ENCODE data around the gene CLEC1A.
"Not testable (repeated sequence)": the region's sequence is repeated elsewhere in the genome, so short reads cannot be mapped to it uniquely, and the experiment has no call there.

Gene CLEC1A

DNA sequence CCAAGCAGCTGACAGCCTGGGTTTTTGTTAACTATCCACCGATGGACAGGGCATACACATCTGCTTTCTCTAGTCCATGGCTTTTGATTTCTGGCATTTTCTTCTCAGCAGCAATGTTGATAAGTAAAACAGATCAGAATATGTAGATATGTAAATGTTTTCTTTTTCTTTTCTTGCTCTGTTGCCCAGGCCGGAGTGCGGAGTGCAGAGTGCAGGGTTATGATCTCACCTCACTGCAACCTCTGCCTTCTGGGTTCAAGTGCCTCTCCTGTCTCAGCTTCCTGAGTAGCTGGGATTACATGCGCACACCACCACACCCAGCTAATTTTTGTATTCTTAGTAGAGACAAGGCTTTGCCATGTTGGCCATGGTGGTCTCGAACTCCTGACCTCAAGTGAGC lies 40.4 kb downstream of the CLEC1A start:
- in situ Hi-C loops (cut with MboI; ENCODE audit: low sequenced_read_pairs), result no loop called here

DNA sequence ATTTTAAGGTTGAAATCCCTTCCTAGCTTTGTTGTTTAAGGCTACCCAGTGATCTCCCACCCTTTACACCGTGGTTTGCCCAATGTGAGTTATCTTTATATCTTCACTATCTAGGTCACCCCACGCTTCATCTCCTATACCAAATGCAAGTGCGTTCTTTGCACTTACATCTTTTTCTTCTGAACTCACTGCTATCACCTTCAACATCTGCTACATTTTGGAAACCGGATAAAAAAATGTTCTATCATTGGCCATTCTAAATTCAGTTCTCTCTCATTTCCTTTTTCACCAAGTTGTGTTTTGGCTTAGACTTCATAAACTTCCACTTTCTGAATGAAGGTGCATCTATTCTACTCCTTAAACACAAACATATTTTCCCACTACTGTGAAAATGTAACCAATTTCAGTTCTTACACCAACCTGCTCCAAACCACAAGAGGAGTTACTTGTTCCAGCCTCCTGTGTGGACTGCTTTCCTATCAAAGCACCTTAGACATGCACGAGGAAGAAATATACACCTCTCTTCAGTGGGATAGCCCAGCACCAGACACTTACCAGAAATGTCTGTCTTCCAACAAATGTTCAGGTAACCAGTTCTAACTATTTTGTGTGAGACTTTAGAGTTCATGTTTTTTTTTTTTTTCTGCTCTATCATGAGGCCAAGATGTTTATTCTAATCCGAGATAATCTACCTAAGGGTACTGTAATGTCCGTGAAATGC lies 46.4 kb downstream of the CLEC1A start:
- in situ Hi-C loops (cut with MboI; ENCODE audit: low sequenced_read_pairs), result no loop called here

DNA sequence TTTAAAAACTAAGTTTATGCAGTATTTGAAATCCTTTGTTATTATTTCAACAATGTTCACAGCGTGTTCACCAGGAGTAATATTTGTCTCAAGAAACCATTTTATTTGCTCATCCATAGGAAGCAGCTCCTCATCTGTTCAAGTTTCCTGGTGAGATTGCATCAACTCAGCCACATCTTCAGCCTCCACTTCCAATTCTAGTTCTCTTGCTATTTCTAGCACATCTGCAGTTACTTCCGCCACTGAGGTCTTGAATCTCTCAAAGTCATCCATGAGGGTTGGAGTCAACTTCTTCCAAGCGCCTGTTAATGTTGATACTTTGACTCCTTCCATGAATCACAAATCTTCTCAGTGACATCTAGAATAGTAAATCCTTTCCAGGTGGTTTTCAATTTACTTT lies 50.3 kb downstream of the CLEC1A start:
- in situ Hi-C loops (cut with MboI; ENCODE audit: low sequenced_read_pairs), result no loop called here

- in situ Hi-C loops (cut with MboI; ENCODE audit: low sequenced_read_pairs), result no loop called here
Measured at GRCh38 chr12:10042167-10042566, 56.6 kb downstream of the CLEC1A start.

- in situ Hi-C loops (cut with MboI; ENCODE audit: low sequenced_read_pairs), result loop anchor here (10.0 kb wide), 1 partner anchor 111 kb away; no protein-coding TSS in a partner anchor
Measured at GRCh38 chr12:10033783-10034545, 64.8 kb downstream of the CLEC1A start.

DNA sequence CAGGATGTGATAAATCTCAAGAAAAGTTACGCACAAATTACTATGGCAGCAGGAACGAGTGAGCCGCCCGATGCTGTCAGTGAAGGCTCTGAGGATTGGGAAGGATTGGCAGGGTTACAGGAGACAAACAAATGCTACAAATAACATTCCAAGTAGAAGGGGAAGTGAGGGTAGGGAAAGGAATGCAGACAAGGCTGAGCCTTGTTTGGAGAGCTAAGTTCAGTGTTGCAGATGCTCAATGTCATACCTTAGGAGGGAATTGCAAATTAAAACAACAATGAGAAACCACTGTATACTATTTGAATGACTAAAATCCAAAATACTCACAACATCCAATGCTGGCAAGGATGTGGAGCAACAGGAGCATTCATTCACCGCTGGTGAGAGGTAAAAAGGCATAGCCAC lies 67.0 kb downstream of the CLEC1A start:
- in situ Hi-C loops (cut with MboI; ENCODE audit: low sequenced_read_pairs), result loop anchor here (10.0 kb wide), 1 partner anchor 113 kb away; no protein-coding TSS in a partner anchor

- in situ Hi-C loops (cut with MboI; ENCODE audit: low sequenced_read_pairs), result loop anchor here (10.0 kb wide), 1 partner anchor 113 kb away; no protein-coding TSS in a partner anchor
Measured at GRCh38 chr12:10031321-10031720, 67.5 kb downstream of the CLEC1A start.

- in situ Hi-C loops (cut with MboI; ENCODE audit: low sequenced_read_pairs), result loop anchor here (10.0 kb wide), 1 partner anchor 114 kb away; no protein-coding TSS in a partner anchor
Measured at GRCh38 chr12:10030446-10030845, 68.3 kb downstream of the CLEC1A start, which contains the start of gene CLEC9A. Gene CLEC9A, plus strand, starts transcription at chr12:10030682. Its CDS starts 22,006 bp downstream, at chr12:10052688.

DNA sequence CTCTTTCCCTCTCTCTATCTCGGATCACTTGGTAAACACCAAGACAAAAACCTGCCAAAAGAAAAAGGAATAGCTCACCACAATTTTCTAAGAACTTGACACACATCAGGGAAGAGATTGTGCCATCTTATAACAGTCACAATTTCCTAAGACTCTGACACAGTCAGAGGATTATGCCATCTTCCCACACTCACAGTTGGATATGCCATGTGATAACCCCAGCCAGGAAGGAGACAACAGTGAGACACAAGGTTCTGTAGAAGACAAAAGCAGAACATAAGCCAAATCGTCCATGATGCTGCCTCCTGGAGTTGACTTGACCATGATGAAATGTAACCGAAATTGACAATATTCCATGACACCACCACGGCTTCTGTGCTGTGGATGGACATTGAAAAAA lies 71.1 kb downstream of the CLEC1A start:
- in situ Hi-C loops (cut with MboI; ENCODE audit: low sequenced_read_pairs), result no loop called here

DNA sequence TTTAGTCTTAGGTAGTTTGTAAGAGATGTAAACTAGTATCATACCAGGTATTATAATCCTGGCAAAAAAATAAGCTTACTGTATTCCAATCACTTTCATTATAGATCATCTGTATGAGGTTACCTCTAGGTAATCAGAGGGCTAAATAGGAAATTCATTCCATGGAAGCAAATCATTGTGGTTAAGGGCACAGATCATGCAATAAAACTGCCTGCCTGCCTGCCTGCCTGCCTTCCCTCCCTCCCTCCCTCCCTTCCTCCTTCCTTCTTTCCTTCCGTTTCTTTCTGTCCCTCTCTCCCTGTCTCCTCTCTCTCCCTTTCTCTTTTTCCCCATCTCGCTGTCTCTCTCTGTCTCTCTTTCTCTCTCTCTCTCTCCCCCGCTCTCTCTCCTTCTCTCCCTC lies 71.5 kb downstream of the CLEC1A start:
- in situ Hi-C loops (cut with MboI; ENCODE audit: low sequenced_read_pairs), result no loop called here

- in situ Hi-C loops (cut with MboI; ENCODE audit: low sequenced_read_pairs), result not testable (repeated sequence)
Measured at GRCh38 chr12:10026666-10027065, 72.1 kb downstream of the CLEC1A start.

DNA sequence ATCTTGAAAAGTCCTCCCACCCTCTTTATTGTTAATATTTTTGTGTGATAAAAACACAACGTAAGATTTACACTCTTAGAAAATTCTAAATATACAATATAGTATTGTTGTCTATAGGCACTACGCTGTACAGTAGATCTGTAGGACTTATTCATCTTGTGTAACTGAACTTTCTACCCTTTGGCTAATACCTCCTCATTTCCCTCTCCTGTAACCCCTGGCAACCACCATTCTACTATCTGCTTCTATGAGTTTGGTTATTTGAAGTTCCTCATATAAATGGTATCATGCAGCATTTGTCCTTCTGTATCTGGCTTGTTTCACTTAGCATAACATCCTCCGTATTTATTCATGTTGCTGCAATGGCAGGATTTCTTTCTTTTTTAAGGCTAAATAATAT lies 73.5 kb downstream of the CLEC1A start:
- in situ Hi-C loops (cut with MboI; ENCODE audit: low sequenced_read_pairs), result no loop called here

- in situ Hi-C loops (cut with MboI; ENCODE audit: low sequenced_read_pairs), result no loop called here
Measured at GRCh38 chr12:10021342-10021741, 77.4 kb downstream of the CLEC1A start.
